Natural killer cell (primary cell): Measurements from ENCODE around the gene PPWD1. TPM values are rescaled to one million over a fixed set of nuclear protein-coding genes. Genes with fewer than 3 reads are reported as not detected.
A peak's percentile ranks its signal among the peaks of the same experiment; 100 is the strongest.

Experiments
- ATAC-seq, 3 donors: fragments of 150-1000 bp in 2 of 3; fragments of 200-7000 bp in 1 of 3; cut with Tn5 transposase; 1 replicate in 1 of 3; 2 replicates in 2 of 3; pipeline ENCODE4 v1.10.0; 2021; ENCODE audit warnings: mild to moderate bottlenecking in 2 of 3, moderate library complexity in 2 of 3
- DNase-seq, 2 donors: peaks; one replicate each; pipeline versions ENCODE4 v3.0.0 to v3.0.0-alpha.2; 2013 to 2021; ENCODE audit warnings: mixed read lengths in 1 of 2
- H3K27ac ChIP-seq: one replicate; pipeline ENCODE4 v1.5.1; 2013; ENCODE audit warnings: mild to moderate bottlenecking, low read length
- H3K27me3 ChIP-seq: one replicate; pipeline ENCODE4 v1.6.1; 2013; ENCODE audit warnings: low read length; ENCODE audit not compliant: control insufficient read depth, insufficient read depth
- H3K36me3 ChIP-seq: one replicate; pipeline ENCODE4 v1.6.1; 2013; ENCODE audit warnings: low read length; ENCODE audit not compliant: control insufficient read depth, insufficient read depth
- H3K4me1 ChIP-seq: one replicate; pipeline ENCODE4 v1.6.1; 2013; ENCODE audit warnings: low read length; ENCODE audit not compliant: control insufficient read depth, insufficient read depth
- H3K4me3 ChIP-seq: one replicate; pipeline ENCODE4 v1.5.1; 2013; ENCODE audit warnings: low read length
- H3K9me3 ChIP-seq: one replicate; pipeline ENCODE4 v1.6.1; 2013; ENCODE audit warnings: low read length; ENCODE audit not compliant: control insufficient read depth, insufficient read depth
- H3K27ac Mint-ChIP-seq, 2 donors: one replicate each; pipeline ENCODE4 v1.8.0; 2022; ENCODE audit warnings: mild to moderate bottlenecking in 2 of 2, mixed read lengths in 2 of 2, moderate library complexity in 1 of 2
- H3K27me3 Mint-ChIP-seq, 2 donors: one replicate each; pipeline ENCODE4 v1.8.0; 2022; ENCODE audit warnings: low read depth in 2 of 2, mixed read lengths in 2 of 2
- H3K36me3 Mint-ChIP-seq: one replicate; pipeline ENCODE4 v1.8.0; 2022; ENCODE audit warnings: mixed read lengths
- H3K4me1 Mint-ChIP-seq, 2 donors: one replicate each; pipeline ENCODE4 v1.8.0; 2022; ENCODE audit warnings: mixed read lengths in 2 of 2
- H3K4me3 Mint-ChIP-seq: one replicate; pipeline ENCODE4 v1.8.0; 2022; ENCODE audit warnings: mild to moderate bottlenecking, moderate library complexity, mixed read lengths
- H3K9me3 Mint-ChIP-seq, 2 donors: one replicate each; pipeline ENCODE4 v1.8.0; 2022; ENCODE audit warnings: mixed read lengths in 2 of 2
- WGBS: methylation state at CpG from one replicate; pipeline ENCODE4 v1.1.7; 2013; ENCODE audit warnings: missing lambda C conversion rate; ENCODE audit not compliant: insufficient coverage; 5-methylcytosine and 5-hydroxymethylcytosine counted together
- intact Hi-C: fragments of 100-400 bp; cut with micrococcal nuclease; formaldehyde crosslinking; loops from one replicate; pipeline ENCODE4 v1.14.2; 2022
- total RNA-seq, 4 donors: library from RNA; stranded (reverse); fragments of 120-200 nt in 1 of 4; gene quantifications; one replicate each; pipeline versions ENCODE4 v1.2.3 to v1.2.4, GENCODE V29; 2013 to 2022
- TF ChIP-seq, protein P1 (sequence below): fragments of 200-600 bp; IDR thresholded peaks from one replicate; pipeline ENCODE4 v1.8.0; 2022; ENCODE audit warnings: antibody characterized with exemption

Gene PPWD1
- total RNA-seq, 3 donors from 2014 or later (not counting 1 experiment from before 2014, with no cell fraction given): 77.0 to 91.3 (median 85.6) TPM

DNA sequence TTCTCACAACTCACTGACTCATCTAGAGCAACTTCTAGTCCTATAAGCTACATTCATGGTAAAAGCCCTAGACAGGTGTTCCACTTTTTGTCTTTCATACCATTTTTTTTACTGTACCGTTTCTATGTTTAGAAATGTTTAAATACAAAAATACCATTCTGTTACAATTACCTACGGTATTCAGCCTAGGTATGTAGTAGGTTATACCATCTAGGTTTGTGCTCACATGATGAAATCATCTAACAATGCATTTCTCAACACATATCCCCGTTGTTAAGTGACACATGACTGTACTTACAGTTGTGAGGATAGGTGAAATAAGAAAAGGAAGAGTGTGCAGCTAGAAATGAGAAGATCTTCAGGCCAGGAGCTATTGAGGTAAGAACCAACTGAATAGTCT lies 6.4 kb upstream of the PPWD1 start:
- no CpG with 5 or more reads among the region's 3 CpGs for WGBS
- Histone ChIP-seq H3K27ac (no peak overlapping the region), H3K27me3 (no peaks in the 10 kb centered on the region), H3K4me3 (no peak overlapping the region), H3K9me3 (no peaks in the 10 kb centered on the region), H3K4me1 (no peaks in the 10 kb centered on the region), H3K36me3 (peaks cover 21% of the 10 kb centered on the region)
- TF ChIP-seq, protein P1, sequence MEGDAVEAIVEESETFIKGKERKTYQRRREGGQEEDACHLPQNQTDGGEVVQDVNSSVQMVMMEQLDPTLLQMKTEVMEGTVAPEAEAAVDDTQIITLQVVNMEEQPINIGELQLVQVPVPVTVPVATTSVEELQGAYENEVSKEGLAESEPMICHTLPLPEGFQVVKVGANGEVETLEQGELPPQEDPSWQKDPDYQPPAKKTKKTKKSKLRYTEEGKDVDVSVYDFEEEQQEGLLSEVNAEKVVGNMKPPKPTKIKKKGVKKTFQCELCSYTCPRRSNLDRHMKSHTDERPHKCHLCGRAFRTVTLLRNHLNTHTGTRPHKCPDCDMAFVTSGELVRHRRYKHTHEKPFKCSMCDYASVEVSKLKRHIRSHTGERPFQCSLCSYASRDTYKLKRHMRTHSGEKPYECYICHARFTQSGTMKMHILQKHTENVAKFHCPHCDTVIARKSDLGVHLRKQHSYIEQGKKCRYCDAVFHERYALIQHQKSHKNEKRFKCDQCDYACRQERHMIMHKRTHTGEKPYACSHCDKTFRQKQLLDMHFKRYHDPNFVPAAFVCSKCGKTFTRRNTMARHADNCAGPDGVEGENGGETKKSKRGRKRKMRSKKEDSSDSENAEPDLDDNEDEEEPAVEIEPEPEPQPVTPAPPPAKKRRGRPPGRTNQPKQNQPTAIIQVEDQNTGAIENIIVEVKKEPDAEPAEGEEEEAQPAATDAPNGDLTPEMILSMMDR: no peak
- DNase-seq: no peak
- intact Hi-C loops: no loop called here
- H3K27ac Mint-ChIP-seq: no peak overlapping the region
- no peak overlapping the region for H3K4me3 Mint-ChIP-seq
- no peaks in the 10 kb centered on the region for H3K9me3 Mint-ChIP-seq
- no peaks in the 10 kb centered on the region for H3K36me3 Mint-ChIP-seq
- no peak for ATAC-seq
- peaks cover 0 to 4% of the 10 kb centered on the region in 2 donors for H3K4me1 Mint-ChIP-seq
- no peaks in the 10 kb centered on the region for H3K27me3 Mint-ChIP-seq

DNA sequence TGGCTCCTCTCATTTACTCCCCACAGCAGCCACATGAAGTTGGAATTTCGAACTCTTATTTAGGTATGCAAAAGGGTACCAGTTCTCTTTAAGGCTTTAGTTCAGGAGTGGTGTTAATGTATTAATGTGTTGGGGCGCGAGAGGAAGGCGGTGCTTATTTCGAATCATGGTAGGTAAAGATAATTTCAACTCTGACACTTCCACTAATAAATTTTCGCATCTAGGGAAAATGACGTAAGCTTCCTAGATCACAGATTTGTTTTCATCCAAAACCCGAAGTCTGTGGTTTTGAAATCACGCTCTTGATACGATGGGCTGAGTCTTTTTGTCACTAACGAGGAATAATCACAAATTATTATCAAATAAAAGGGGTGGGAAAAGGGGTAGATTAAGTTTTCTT lies 681 bp downstream of the PPWD1 start:
- peaks cover 44% of the 10 kb centered on the region in 2 donors for H3K4me1 Mint-ChIP-seq
- H3K4me3 Mint-ChIP-seq: peak overlapping the region; percentile 100

DNA sequence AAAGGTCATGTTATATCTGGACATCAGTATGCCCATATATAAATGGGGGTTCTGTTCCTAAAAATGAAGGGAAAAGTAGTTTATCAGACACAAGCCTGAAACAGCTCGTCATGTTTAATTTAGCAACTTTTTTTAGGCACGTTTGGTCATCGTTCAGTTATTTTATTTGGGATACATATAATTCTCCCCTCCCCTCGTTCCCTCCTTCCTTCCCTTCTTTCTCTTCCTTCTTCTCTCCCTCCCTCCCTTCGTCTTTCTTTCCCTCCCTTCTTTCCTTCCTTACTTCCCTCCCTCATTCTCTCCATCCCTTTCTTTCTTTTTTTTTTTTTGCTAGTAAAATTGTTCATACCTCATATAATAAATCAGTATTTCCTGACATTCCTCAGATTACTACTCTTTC lies 3.4 kb downstream of the PPWD1 start:
- Histone ChIP-seq H3K27ac (no peak overlapping the region), H3K4me1 (peaks cover 9% of the 10 kb centered on the region), H3K4me3 (no peak overlapping the region), H3K27me3 (no peaks in the 10 kb centered on the region), H3K36me3 (peaks cover 21% of the 10 kb centered on the region), H3K9me3 (no peaks in the 10 kb centered on the region)
- Mint-ChIP-seq H3K36me3 (peaks cover 7% of the 10 kb centered on the region), H3K9me3 (no peaks in the 10 kb centered on the region), H3K4me3 (no peak overlapping the region), H3K4me1 (peaks cover 42 to 44% of the 10 kb centered on the region in 2 donors), H3K27me3 (no peaks in the 10 kb centered on the region), H3K27ac (no peak overlapping the region)
- ATAC-seq (no peak), DNase-seq (no peak)
- intact Hi-C loops: no loop called here
- TF ChIP-seq, protein P1: no peak
- WGBS: 97% methylated on average over 5 of the region's 5 CpGs

More for the DNA sequence above, 681 bp downstream of the PPWD1 start:
- no peak for ATAC-seq
- intact Hi-C loops: loop anchor here (1.0 to 5.0 kb wide), 3 partner anchors 61 to 796 kb away; partner anchors contain the start of genes CWC27, NLN, SGTB and SREK1IP1
- H3K36me3 Mint-ChIP-seq: peaks cover 7% of the 10 kb centered on the region
- H3K27ac Mint-ChIP-seq: peak overlapping the region; percentile 97 to 99
- peak overlapping the region; percentile 60 for H3K4me3 ChIP-seq
- no peaks in the 10 kb centered on the region for H3K9me3 ChIP-seq
- no peaks in the 10 kb centered on the region for H3K27me3 Mint-ChIP-seq
- peak overlapping the region; percentile 88 for H3K27ac ChIP-seq
- WGBS: 12% methylated on average over 8 of the region's 11 CpGs
- TF ChIP-seq, protein P1: no peak
- no peaks in the 10 kb centered on the region for H3K9me3 Mint-ChIP-seq
- peaks cover 10% of the 10 kb centered on the region for H3K36me3 ChIP-seq
- H3K27me3 ChIP-seq: no peaks in the 10 kb centered on the region
- peak in 1 of 2 donors; percentile 44 for DNase-seq
- H3K4me1 ChIP-seq: peaks cover 9% of the 10 kb centered on the region

DNA sequence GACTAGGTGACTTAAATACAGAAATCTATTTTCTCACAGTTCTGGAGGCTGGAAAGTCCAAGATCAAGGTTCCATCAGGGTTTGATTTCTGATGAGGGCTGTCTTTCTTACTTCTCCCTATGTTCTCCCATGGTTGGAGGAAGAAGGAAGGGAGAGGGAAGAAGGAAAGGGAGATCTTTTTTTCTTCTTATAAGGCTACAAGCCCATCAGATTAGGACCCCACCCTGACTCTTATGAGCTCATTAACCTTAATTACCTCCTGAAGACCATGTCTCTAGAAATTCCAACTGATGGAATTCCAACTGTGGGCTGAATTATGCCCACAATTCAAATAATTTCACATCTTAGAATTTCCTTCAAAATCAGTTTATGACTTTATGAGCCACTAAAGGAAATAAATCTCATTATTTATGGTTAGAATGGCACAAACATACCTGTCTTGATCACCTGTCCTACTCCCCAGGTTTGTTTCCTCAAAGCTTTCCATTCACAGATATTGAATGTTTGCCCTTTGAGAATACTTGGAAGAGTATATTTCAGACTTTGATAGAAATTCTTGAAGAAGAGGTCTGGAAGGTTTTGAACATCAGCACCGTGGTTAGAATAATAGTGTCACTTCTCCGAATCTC lies 7.6 kb downstream of the PPWD1 start:
- Mint-ChIP-seq H3K36me3 (no peaks in the 10 kb centered on the region), H3K9me3 (no peaks in the 10 kb centered on the region), H3K4me3 (no peak overlapping the region), H3K27me3 (no peaks in the 10 kb centered on the region), H3K27ac (no peak overlapping the region), H3K4me1 (peaks cover 23% of the 10 kb centered on the region in 2 donors)
- TF ChIP-seq, protein P1: no peak
- H3K27ac ChIP-seq: no peak overlapping the region
- no peaks in the 10 kb centered on the region for H3K27me3 ChIP-seq
- no peaks in the 10 kb centered on the region for H3K9me3 ChIP-seq
- no peak for DNase-seq
- intact Hi-C loops: no loop called here
- 92% methylated on average over 2 of the region's 2 CpGs for WGBS
- no peak for ATAC-seq
- H3K4me3 ChIP-seq: no peak overlapping the region
- peaks cover 50% of the 10 kb centered on the region for H3K36me3 ChIP-seq
- no peaks in the 10 kb centered on the region for H3K4me1 ChIP-seq
